AG10803 (cell line): ENCODE data around the gene EEF1AKMT1.

Experiments
- DNase-seq: peaks from one replicate; pipeline ENCODE4 v3.0.0; 2010; ENCODE audit warnings: low read depth
- H3K4me3 ChIP-seq: 2 replicates; pipeline ENCODE4 v1.5.1; 2011; ENCODE audit warnings: mild to moderate bottlenecking, low read length, control low read depth
- CTCF ChIP-seq: conservative IDR thresholded peaks from 2 replicates; pipeline ENCODE4 v1.5.1; 2011; ENCODE audit warnings: mild to moderate bottlenecking, low read length, control low read depth, inconsistent platforms

Gene EEF1AKMT1

GRCh38 chr13:20700288-20700687 lies 73.5 kb downstream of the EEF1AKMT1 start:
- no peak overlapping the region for H3K4me3 ChIP-seq
- no peak for TF ChIP-seq CTCF
- no peak for DNase-seq

GRCh38 chr13:20699715-20700114 lies 74.0 kb downstream of the EEF1AKMT1 start:
- no peak for TF ChIP-seq CTCF
- DNase-seq = no peak
- no peak overlapping the region for H3K4me3 ChIP-seq

GRCh38 chr13:20696073-20696472 lies 77.7 kb downstream of the EEF1AKMT1 start:
- DNase-seq = no peak
- no peak for TF ChIP-seq CTCF
- no peak overlapping the region for H3K4me3 ChIP-seq

GRCh38 chr13:20691616-20692015 lies 82.1 kb downstream of the EEF1AKMT1 start:
- no peak overlapping the region for H3K4me3 ChIP-seq
- DNase-seq = no peak
- no peak for TF ChIP-seq CTCF

DNA sequence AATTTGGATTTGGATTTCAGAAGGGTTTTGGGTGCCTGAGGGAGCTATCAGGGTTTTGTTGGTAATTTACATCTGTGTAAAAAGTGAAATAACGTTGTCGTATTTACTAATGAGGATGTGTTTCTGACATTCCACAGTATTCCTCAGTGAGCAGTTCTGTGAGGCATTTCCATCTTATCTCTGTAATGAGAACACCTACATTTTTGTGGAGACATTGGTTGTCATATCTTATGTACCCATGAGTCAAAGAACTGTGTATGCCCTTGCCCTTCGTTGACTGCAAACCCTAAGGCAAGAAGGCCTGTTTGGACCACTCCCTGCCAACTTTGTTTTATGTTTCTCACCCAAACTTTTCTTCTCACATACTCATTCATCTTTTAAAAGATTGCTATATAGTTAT lies 84.5 kb downstream of the EEF1AKMT1 start:
- DNase-seq = no peak
- H3K4me3 ChIP-seq = no peak overlapping the region
- no peak for TF ChIP-seq CTCF

DNA sequence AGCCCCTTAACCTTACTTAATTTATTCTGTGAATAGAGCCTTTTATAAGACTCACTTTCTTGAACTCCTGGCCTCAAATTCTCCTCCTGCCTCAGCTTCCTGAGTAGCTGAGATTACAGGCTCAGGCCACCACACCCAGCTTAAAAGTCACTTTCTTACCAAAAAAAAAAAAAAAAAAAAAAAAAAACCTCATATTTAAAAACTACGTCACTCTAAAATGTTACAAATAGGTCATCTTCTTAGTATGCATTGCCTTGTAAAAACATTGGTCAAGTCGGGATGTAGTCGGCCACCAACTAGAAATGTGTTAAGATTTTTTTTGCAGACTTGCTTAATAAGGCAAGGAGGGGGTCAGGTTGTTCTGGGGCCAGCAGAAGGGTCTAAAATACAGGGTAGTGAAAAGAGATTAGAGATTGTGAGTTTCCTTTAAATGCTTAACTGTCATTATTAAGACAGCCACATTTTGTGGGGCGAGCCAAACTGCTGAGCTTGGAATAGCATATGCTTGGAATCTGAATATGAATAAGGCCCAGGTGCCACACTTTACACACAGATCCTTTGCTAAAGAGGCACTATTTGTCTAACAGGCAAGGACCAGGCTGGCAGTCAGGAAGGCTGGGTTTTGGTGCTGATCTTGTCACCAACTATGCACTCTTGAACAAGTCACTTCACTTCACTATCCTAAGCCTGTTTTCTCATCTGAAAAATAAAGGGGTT lies 86.7 kb downstream of the EEF1AKMT1 start:
- no peak overlapping the region for H3K4me3 ChIP-seq
- no peak for DNase-seq
- no peak for TF ChIP-seq CTCF

DNA sequence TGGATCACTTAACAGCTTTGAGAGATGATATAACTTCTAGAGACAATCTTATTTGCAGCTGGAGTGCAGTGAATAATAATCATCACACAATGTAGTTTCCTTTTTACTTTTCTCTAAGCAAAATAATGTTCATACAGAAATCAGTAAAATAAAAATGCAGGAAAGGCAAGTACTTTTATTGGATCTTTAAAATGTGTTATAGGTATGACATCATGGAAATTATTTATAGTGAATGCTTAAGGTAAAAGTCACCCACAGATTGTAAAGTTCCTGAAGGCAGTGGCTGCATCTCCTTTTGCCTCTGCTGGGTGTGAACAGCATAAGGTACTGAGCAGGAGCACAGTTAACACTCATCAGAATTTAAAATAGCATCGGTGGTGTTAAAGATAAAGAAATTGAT lies 87.6 kb downstream of the EEF1AKMT1 start:
- no peak for DNase-seq
- TF ChIP-seq CTCF = no peak
- no peak overlapping the region for H3K4me3 ChIP-seq
